DMS153 treated with DMSO at 0.1 percent for 48 hours (cell line): ENCODE results near the gene TCHP.

Experiments
- DNase-seq: peaks from one replicate; lab custom pipeline; 2025; ENCODE audit not compliant: unreplicated experiment; lab: John Stamatoyannopoulos, UW

The TCHP gene

GRCh38 chr12:109932878-109933503 lies 32.9 kb downstream of the TCHP start:
- no peak for DNase-seq

DNA sequence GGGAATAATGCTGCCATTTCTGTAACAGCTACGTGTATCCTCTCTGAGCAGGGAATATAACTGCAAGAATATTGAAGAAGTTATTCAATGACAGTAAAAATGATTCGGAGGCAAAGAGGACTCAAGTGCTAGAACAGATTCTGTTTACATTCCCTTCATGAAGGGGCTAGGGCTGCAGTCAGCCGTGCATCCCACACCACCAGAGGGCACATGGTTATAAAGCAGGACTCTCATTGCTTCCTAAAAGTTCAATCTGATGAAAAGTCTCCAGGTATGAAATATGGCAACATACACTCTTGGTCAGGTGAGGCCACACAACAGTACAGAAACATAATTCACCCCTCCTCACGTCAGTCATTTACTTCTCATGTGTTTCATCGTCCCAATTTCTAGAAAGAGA lies 34.0 kb downstream of the TCHP start:
- no peak for DNase-seq

- no peak for DNase-seq
These were observed 37.3 kb downstream of the TCHP start for GRCh38 chr12:109937371-109937770.

DNA sequence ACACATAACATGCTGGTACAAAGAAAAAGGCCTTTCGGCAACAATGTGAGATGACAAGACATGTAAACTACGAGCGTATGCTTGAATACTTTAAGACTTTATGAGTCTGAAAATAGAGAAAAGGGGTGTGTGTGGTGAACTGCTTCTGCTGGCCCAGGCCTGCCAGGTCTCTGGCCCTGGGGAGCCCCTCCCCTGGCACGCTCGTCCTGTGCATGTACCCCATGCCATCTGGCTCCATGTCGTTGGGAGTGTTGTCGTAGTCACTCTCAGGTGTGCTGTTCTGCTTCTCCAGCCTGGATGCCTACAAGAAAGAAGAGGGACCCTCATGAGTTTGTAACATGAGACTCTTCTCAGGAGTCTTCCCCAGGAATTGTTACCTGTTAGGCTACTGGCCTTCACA lies 38.9 kb downstream of the TCHP start:
- no peak for DNase-seq

DNA sequence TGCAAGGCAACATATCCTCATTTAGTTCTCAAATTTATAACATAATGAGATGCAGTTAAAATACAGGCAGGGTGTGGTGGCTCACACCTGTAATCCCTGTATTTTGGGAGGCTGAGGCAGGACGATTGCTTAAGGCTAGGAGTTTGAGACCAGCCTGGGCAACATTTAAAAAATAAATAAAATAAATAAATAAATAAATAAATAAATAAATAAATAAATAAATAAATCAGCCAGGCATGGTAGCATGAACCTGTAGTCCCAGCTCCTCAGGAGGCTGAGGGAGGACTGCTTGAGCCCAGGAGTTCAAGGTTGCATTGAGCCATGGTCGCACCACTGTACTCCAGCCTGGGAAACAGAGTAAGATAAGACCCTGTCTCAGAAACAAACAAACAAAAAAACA lies 39.4 kb downstream of the TCHP start:
- DNase-seq, result no peak

DNA sequence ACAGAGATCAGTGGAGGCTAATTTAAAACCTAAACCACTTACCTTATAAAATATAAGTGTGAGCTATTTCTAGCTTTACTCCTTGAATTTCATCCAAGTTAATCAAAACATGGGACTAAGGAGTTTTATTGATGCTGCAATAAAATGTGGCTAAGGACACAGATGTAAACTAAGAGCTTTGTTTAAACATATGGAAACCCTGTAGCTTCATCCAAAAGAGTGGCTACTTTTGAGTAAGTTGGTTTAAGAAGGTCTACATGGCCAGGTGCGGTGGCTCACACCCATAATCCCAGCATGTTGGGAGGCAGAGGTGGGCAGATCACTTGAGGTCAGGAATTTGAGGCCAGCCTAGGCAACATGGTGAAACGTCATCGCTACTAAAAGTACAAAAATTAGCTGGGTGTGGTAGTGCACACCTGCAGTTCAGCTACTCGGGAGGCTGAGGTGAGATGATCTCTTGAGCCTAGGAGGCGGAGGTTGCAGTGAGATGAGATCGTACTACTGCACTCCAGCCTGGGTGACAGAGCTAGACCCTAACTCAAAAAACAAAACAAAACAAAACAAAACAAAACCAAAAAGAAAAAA lies 40.4 kb downstream of the TCHP start:
- no peak for DNase-seq

- no peak for DNase-seq
These were observed 43.7 kb downstream of the TCHP start for GRCh38 chr12:109943811-109944210.

- no peak for DNase-seq
These were observed 44.7 kb downstream of the TCHP start for GRCh38 chr12:109944561-109945359.

GRCh38 chr12:109946505-109946904 lies 46.4 kb downstream of the TCHP start:
- no peak for DNase-seq

DNA sequence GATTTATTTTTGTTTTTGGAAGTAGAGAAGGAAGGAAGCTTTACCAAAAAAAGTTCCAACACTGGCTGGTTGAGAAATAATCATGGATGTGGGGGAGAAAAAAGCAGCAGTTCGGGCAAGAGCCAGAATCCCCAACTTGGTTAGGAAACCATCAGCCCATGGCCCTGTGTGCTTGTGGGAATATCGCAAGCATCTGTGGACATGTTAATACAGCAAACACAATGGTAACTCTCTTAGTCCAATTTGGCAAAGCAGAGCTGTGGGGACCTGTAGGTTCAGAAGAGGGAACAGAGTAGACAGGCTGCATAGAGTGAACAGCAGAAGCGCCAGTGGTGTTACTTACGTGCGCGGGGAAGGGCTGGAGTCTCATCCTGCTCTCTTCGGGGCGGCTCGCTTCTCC lies 46.8 kb downstream of the TCHP start:
- DNase-seq, result no peak

GRCh38 chr12:109947521-109947920 lies 47.4 kb downstream of the TCHP start:
- DNase-seq, result no peak

DNA sequence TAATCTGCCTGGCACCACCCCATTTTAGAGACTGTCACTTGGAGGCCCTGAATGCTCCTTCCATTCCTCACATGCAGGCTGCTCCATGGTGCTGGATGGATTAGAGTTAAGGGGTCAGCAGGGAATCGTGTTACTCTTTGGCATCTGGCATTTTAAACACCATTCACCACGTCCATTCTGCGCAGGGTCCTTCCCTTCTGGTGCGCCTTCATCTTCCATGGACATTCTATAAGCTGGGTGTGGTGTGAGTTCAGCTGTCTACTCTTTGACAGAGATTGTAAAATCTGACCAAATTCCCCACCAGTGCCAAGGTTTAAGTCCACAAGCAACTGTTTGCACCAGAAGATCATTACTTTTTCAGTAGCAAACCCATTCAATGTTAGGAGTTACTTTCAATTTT lies 48.3 kb downstream of the TCHP start:
- DNase-seq, result no peak

DNA sequence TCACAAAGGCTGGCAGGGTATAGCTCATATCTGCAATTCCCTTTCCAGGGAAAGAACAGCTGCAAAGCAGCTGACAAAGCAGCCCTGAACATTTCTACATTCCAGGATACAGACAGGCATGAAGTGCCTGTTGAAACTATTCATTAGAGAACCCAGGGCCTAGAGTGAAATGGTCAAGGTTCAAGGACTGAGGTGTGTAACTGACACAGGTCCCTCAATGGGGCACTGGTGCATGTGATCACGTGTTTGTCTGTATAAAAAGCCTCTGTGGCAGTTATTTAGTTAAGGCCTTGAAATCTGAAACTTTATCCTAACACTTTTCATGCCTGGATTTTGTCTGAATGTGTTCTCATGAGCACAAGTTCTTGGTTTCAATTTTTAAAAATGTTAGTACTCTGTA lies 49.0 kb downstream of the TCHP start:
- no peak for DNase-seq

DNA sequence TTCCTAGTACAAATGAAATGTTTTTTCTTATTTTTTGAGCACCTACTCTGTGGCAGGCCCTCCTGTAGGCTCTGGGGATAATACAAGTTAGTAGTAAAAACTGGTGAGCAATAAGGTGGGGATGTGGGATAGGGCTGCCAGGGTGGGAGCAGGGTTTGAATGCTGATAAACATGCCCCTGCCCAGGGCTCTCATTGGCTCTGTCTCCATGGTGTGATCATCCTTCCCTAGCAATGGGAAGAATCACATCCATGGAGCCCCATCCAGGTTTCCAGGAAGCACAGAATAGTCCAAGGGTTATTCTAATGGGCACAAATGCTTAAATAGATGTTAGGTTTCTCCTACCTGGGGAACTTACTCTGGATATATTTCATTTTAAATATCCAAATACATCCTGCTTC lies 50.6 kb downstream of the TCHP start:
- no peak for DNase-seq

- DNase-seq, result no peak
These were observed 51.1 kb downstream of the TCHP start for GRCh38 chr12:109951136-109951535.

DNA sequence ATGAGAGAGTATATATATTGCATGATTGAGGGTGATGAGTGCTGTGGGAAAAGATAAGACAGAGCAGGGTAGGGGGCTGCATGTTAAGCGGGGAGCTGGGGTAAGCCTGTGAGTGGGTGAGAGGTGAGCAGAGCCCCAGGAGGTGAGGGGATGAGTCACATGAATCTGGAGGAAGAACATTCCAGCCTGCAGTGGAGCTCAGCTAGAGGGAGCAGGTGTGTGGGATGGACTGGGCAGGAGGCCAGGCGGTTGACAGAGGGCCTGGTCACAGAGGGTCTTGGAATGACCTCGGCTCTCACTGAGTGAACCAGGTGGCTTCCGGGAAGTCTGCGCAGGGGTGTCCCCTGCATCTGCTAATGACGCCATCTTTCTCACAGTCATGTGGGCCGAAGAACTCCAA lies 51.7 kb downstream of the TCHP start:
- DNase-seq, result no peak

GRCh38 chr12:109952160-109952858 lies 52.2 kb downstream of the TCHP start:
- DNase-seq, result no peak

DNA sequence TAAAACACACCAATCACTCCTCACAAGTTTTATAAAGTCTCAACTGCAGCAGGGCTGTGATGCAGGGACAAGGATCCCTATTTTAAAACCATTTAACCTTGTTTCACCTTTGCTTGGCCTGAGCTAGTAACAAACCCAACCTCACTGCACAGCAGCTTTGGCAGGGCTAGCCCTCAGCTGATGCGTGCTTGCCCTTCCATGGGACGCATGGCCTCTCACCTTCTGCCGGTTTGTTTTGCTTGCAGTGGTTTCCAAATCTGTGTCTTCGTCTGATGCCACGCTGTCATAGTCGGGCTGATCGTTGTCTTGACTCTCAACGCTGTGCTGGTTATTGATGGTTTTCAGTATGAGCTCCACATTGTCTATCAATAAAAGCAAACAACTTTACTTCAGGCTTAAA lies 52.8 kb downstream of the TCHP start:
- no peak for DNase-seq

- DNase-seq, result no peak
These were observed 53.6 kb downstream of the TCHP start for GRCh38 chr12:109953656-109954055.

DNA sequence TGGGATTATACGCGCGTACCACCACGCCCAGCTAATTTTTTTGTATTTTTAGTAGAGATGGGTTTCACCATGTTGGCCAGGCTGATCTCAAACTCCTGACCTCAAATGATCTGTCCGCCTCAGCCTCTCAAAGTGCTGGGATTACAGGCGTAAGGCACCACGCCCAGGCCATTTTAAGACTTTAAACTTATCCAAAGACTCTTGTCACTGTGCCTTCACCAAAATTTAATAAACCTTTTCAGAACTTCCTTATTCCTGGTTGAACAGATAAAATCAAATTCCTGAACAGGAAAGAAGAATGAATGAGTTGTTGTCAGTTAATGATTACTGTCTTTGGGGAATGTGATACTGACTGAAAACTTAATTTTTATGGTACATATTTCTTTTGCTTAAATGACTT lies 58.3 kb downstream of the TCHP start:
- DNase-seq, result no peak

GRCh38 chr12:109959411-109960093 lies 59.5 kb downstream of the TCHP start:
- no peak for DNase-seq
